Activated CD4-positive, alpha-beta T cell treated with anti-CD3 and anti-CD28 coated beads for 36 hours (primary cell): ENCODE results near the gene MPZL2. TPM values are rescaled to one million over a fixed set of nuclear protein-coding genes. Genes with fewer than 3 reads are reported as not detected.

ENCODE experiments used
- ATAC-seq: fragments of 200-7000 bp; cut with Tn5 transposase; one replicate; pipeline ENCODE4 v1.10.0; 2021; ENCODE audit warnings: mild to moderate bottlenecking, moderate library complexity
- CTCF ChIA-PET: fragments of 350-600 bp; sonication (Branson Sonifier 250); formaldehyde crosslinking; loops from one replicate; lab custom pipeline; 2021; ENCODE audit warnings: antibody characterized with exemption; lab: Charles Lee
- POLR2A ChIA-PET: fragments of 350-600 bp; sonication (Branson Sonifier 250); formaldehyde crosslinking; loops from one replicate; lab custom pipeline; 2021; ENCODE audit warnings: antibody characterized with exemption, inconsistent platforms; lab: Charles Lee
- DNase-seq: peaks from one replicate; pipeline ENCODE4 v3.0.0-alpha.2; 2020
- H3K27ac Mint-ChIP-seq: one replicate; pipeline ENCODE4 v1.8.0; 2021; ENCODE audit warnings: mixed read lengths
- H3K27me3 Mint-ChIP-seq: one replicate; pipeline ENCODE4 v1.8.0; 2021; ENCODE audit warnings: mixed read lengths
- H3K36me3 Mint-ChIP-seq: one replicate; pipeline ENCODE4 v1.8.0; 2021; ENCODE audit warnings: low read depth, mixed read lengths
- H3K4me1 Mint-ChIP-seq: one replicate; pipeline ENCODE4 v1.8.0; 2021; ENCODE audit warnings: mixed read lengths
- H3K4me3 Mint-ChIP-seq: one replicate; pipeline ENCODE4 v1.8.0; 2021; ENCODE audit warnings: mild to moderate bottlenecking, moderate library complexity, mixed read lengths
- H3K9me3 Mint-ChIP-seq: one replicate; pipeline ENCODE4 v1.8.0; 2021; ENCODE audit warnings: low read depth, mixed read lengths
- intact Hi-C, 2 experiments: fragments of 100-400 bp; cut with DNase I in 1 of 2; cut with micrococcal nuclease in 1 of 2; formaldehyde crosslinking; loops; one replicate each; pipeline versions ENCODE4 v1.14.2 to v1.15.1; 2022 to 2024; cut with DNase I, micrococcal nuclease
- total RNA-seq, 2 experiments: library from RNA; stranded (reverse); gene quantifications; one replicate each; pipeline ENCODE4 v1.2.3, GENCODE V29; 2021

The MPZL2 gene
- total RNA-seq, 2 experiments from 2014 or later: 26.7 to 30.1 TPM

GRCh38 chr11:118304568-118305248 lies 40.6 kb upstream of the MPZL2 start, which contains the start of gene CD3E:
CD3E (plus strand) TSS chr11:118304730; CDS start chr11:118304953, 223 bp downstream.
- Mint-ChIP-seq H3K9me3 (no peaks in the 10 kb centered on the region), H3K27ac (peak within 1 kb of the TSS; percentile 99), H3K36me3 (peaks cover 49% of the 10 kb centered on the region), H3K4me1 (peaks cover 73% of the 10 kb centered on the region), H3K27me3 (no peaks in the 10 kb centered on the region), H3K4me3 (peak within 1 kb of the TSS; percentile 99)
- intact Hi-C loops: loop anchor here (1.0 to 10.0 kb wide), 12 partner anchors 34 to 490 kb away; partner anchors contain the start of genes ARCN1 (in 1 of the 2), ATP5MG (in 1 of the 2), CD3D (in 1 of the 2) and UBE4A (in 1 of the 2)
- POLR2A ChIA-PET: interaction anchor here (0.6 to 4.3 kb wide), 7 partner anchors 9 to 106 kb away, joined by 3 to 23 read pairs (median 4); partner anchors contain the start of genes CD3D and JAML
- ATAC-seq: peak; percentile 73
- CTCF ChIA-PET: interaction anchor here (0.7 to 2.3 kb wide), 15 partner anchors 9 to 166 kb away, joined by 3 to 24 read pairs (median 5); partner anchors contain the start of genes CD3G and JAML
- DNase-seq: peak; percentile 85

- CTCF ChIA-PET: interaction anchor here (0.6 to 2.3 kb wide), 15 partner anchors 8 to 351 kb away, joined by 3 to 24 read pairs (median 4); partner anchors contain the start of gene UBE4A
- ATAC-seq: peak; percentile 43
- peaks cover 68% of the 10 kb centered on the region for H3K4me1 Mint-ChIP-seq
These were observed 40.1 kb upstream of the MPZL2 start for GRCh38 chr11:118304227-118304567.

GRCh38 chr11:118301600-118302195 lies 37.6 kb upstream of the MPZL2 start:
- Mint-ChIP-seq H3K9me3 (no peaks in the 10 kb centered on the region), H3K4me1 (peaks cover 43% of the 10 kb centered on the region), H3K36me3 (peaks cover 19% of the 10 kb centered on the region), H3K27ac (peak overlapping the region; percentile 51), H3K27me3 (no peaks in the 10 kb centered on the region), H3K4me3 (no peak overlapping the region)
- ChIA-PET CTCF (interaction anchor here (0.6 to 1.6 kb wide), 10 partner anchors 10 to 484 kb away, joined by 3 to 4 read pairs (median 3); no protein-coding TSS in a partner anchor), POLR2A (interaction anchor here (0.6 to 1.7 kb wide), 3 partner anchors 28 to 44 kb away, joined by 4 to 5 read pairs (median 4); partner anchors contain the start of gene CD3D)
- intact Hi-C loops: loop anchor here (10.0 kb wide), 2 partner anchors 297 to 487 kb away; no protein-coding TSS in a partner anchor
- ATAC-seq (no peak), DNase-seq (no peak)

More at GRCh38 chr11:118304227-118304567, 40.1 kb upstream of the MPZL2 start:
- no peak for DNase-seq
- POLR2A ChIA-PET: interaction anchor here (0.6 to 4.3 kb wide), 6 partner anchors 9 to 171 kb away, joined by 3 to 23 read pairs (median 4); partner anchors contain the start of genes CD3D and JAML
- peak overlapping the region; percentile 99 for H3K27ac Mint-ChIP-seq
- H3K27me3 Mint-ChIP-seq: no peaks in the 10 kb centered on the region
- peak overlapping the region; percentile 99 for H3K4me3 Mint-ChIP-seq
- intact Hi-C loops: loop anchor here (1.0 to 10.0 kb wide), 6 partner anchors 34 to 489 kb away; partner anchors contain the start of gene CD3D (in 1 of the 2)
- peaks cover 44% of the 10 kb centered on the region for H3K36me3 Mint-ChIP-seq
- H3K9me3 Mint-ChIP-seq: no peaks in the 10 kb centered on the region

- DNase-seq: peak; percentile 62
- H3K9me3 Mint-ChIP-seq: no peaks in the 10 kb centered on the region
- peak; percentile 85 for ATAC-seq
- peaks cover 16% of the 10 kb centered on the region for H3K4me1 Mint-ChIP-seq
- peak overlapping the region; percentile 68 for H3K27ac Mint-ChIP-seq
- H3K4me3 Mint-ChIP-seq: no peak overlapping the region
- CTCF ChIA-PET: interaction anchor here (0.6 to 3.3 kb wide), 55 partner anchors 8 to 1201 kb away, joined by 3 to 24 read pairs (median 4); partner anchors contain the start of genes CD3D, CD3E, CD3G and JAML
- POLR2A ChIA-PET: interaction anchor here (0.8 to 1.0 kb wide), 3 partner anchors 9 to 72 kb away, joined by 4 to 6 read pairs (median 4); partner anchors contain the start of genes CD3E and JAML
- H3K36me3 Mint-ChIP-seq: no peaks in the 10 kb centered on the region
- intact Hi-C loops: loop anchor here in 1 of 2 experiments (1.0 kb wide), 2 partner anchors 57 to 192 kb away; no protein-coding TSS in a partner anchor
- H3K27me3 Mint-ChIP-seq: no peaks in the 10 kb centered on the region
These were observed 31.8 kb upstream of the MPZL2 start for GRCh38 chr11:118295815-118296454.

- CTCF ChIA-PET: interaction anchor here (0.6 to 3.3 kb wide), 52 partner anchors 8 to 1200 kb away, joined by 3 to 24 read pairs (median 5); partner anchors contain the start of genes CD3D, CD3E, CD3G and UBE4A
- H3K4me1 Mint-ChIP-seq: peaks cover 17% of the 10 kb centered on the region
- H3K4me3 Mint-ChIP-seq: no peak overlapping the region
- no peaks in the 10 kb centered on the region for H3K27me3 Mint-ChIP-seq
- intact Hi-C loops: no loop called here
- ATAC-seq (no peak), DNase-seq (no peak)
- POLR2A ChIA-PET: interaction anchor here (1.0 kb wide), 2 partner anchors 9 to 71 kb away, joined by 4 to 6 read pairs; partner anchors contain the start of genes CD3E and JAML
- no peak overlapping the region for H3K27ac Mint-ChIP-seq
- H3K9me3 Mint-ChIP-seq: no peaks in the 10 kb centered on the region
- no peaks in the 10 kb centered on the region for H3K36me3 Mint-ChIP-seq
These were observed 31.1 kb upstream of the MPZL2 start for GRCh38 chr11:118295199-118295598.

- Mint-ChIP-seq H3K36me3 (no peaks in the 10 kb centered on the region), H3K27me3 (no peaks in the 10 kb centered on the region), H3K27ac (no peak overlapping the region), H3K9me3 (peaks cover 2% of the 10 kb centered on the region), H3K4me1 (peaks cover 17% of the 10 kb centered on the region), H3K4me3 (no peak overlapping the region)
- ChIA-PET POLR2A (no interaction called here), CTCF (interaction anchor here (0.6 to 2.7 kb wide), 4 partner anchors 10 to 99 kb away, joined by 3 to 24 read pairs (median 12); partner anchors contain the start of gene CD3E)
- no peak for DNase-seq
- intact Hi-C loops: no loop called here
- ATAC-seq: no peak
These were observed 30.0 kb upstream of the MPZL2 start for GRCh38 chr11:118294053-118294452.

- no peak overlapping the region for H3K27ac Mint-ChIP-seq
- H3K4me1 Mint-ChIP-seq: peaks cover 25% of the 10 kb centered on the region
- DNase-seq: no peak
- POLR2A ChIA-PET: no interaction called here
- H3K36me3 Mint-ChIP-seq: no peaks in the 10 kb centered on the region
- CTCF ChIA-PET: interaction anchor here (0.5 to 1.7 kb wide), 22 partner anchors 8 to 866 kb away, joined by 3 to 12 read pairs (median 4); partner anchors contain the start of genes CD3D and MPZL2
- peaks cover 2% of the 10 kb centered on the region for H3K9me3 Mint-ChIP-seq
- intact Hi-C loops: loop anchor here (1.0 to 2.0 kb wide), 3 partner anchors 33 to 146 kb away; no protein-coding TSS in a partner anchor
- ATAC-seq: no peak
- no peaks in the 10 kb centered on the region for H3K27me3 Mint-ChIP-seq
- H3K4me3 Mint-ChIP-seq: no peak overlapping the region
These were observed 27.5 kb upstream of the MPZL2 start for GRCh38 chr11:118291477-118292135.

- peak; percentile 74 for ATAC-seq
- Mint-ChIP-seq H3K27me3 (no peaks in the 10 kb centered on the region), H3K4me3 (no peak overlapping the region), H3K36me3 (no peaks in the 10 kb centered on the region), H3K27ac (peak overlapping the region; percentile 8), H3K9me3 (peaks cover 2% of the 10 kb centered on the region), H3K4me1 (peaks cover 26% of the 10 kb centered on the region)
- POLR2A ChIA-PET: interaction anchor here (0.7 kb wide), 1 partner anchor 165 kb away, joined by 15 read pairs; no protein-coding TSS in a partner anchor
- CTCF ChIA-PET: interaction anchor here (0.6 to 1.7 kb wide), 19 partner anchors 9 to 865 kb away, joined by 3 to 12 read pairs (median 4); partner anchors contain the start of genes CD3D and MPZL2
- intact Hi-C loops: loop anchor here (1.0 to 2.0 kb wide), 3 partner anchors 32 to 146 kb away; no protein-coding TSS in a partner anchor
- DNase-seq: peak; percentile 58
These were observed 26.8 kb upstream of the MPZL2 start for GRCh38 chr11:118290923-118291322.

GRCh38 chr11:118289401-118289800 lies 25.3 kb upstream of the MPZL2 start:
- Mint-ChIP-seq H3K27ac (no peak overlapping the region), H3K4me1 (peaks cover 26% of the 10 kb centered on the region), H3K4me3 (no peak overlapping the region), H3K9me3 (peaks cover 2% of the 10 kb centered on the region), H3K36me3 (no peaks in the 10 kb centered on the region), H3K27me3 (no peaks in the 10 kb centered on the region)
- intact Hi-C loops: no loop called here
- no peak for DNase-seq
- ATAC-seq: no peak
- ChIA-PET CTCF (interaction anchor here (0.5 to 3.6 kb wide), 13 partner anchors 10 to 287 kb away, joined by 3 to 14 read pairs (median 4); no protein-coding TSS in a partner anchor), POLR2A (interaction anchor here (0.7 kb wide), 2 partner anchors 288 to 499 kb away, joined by 3 to 5 read pairs; no protein-coding TSS in a partner anchor)
